ENCODE measurements around the gene KSR1. TPM values are rescaled to one million over a fixed set of nuclear protein-coding genes. Genes with fewer than 3 reads are reported as not detected.

Gene KSR1
- total RNA-seq, 1 donor: 6.5 TPM

GRCh38 chr17:27521281-27522027 is 65.2 kb downstream of the KSR1 start:
- Histone ChIP-seq H3K9me3 (ENCODE audit: low read depth, low read length) (no peaks in the 10 kb centered on the region), H3K4me3 (ENCODE audit: insufficient read depth, low read length) (no peak overlapping the region), H3K36me3 (ENCODE audit: insufficient read depth, low read length) (no peaks in the 10 kb centered on the region), H4K20me1 (ENCODE audit: insufficient read depth, low read length) (peaks cover 24% of the 10 kb centered on the region), H3K79me2 (ENCODE audit: insufficient read depth, low read length) (no peaks in the 10 kb centered on the region), H3K4me1 (ENCODE audit: insufficient read depth, low read length) (no peaks in the 10 kb centered on the region), H3K27ac (ENCODE audit: low read depth, low read length) (no peak overlapping the region), H3K27me3 (ENCODE audit: insufficient read depth, low read length) (peaks cover 17% of the 10 kb centered on the region), H2AFZ (ENCODE audit: low read length) (no peak overlapping the region), H3K4me2 (ENCODE audit: insufficient read depth, low read length) (no peak overlapping the region)
- TF ChIP-seq, protein P1, sequence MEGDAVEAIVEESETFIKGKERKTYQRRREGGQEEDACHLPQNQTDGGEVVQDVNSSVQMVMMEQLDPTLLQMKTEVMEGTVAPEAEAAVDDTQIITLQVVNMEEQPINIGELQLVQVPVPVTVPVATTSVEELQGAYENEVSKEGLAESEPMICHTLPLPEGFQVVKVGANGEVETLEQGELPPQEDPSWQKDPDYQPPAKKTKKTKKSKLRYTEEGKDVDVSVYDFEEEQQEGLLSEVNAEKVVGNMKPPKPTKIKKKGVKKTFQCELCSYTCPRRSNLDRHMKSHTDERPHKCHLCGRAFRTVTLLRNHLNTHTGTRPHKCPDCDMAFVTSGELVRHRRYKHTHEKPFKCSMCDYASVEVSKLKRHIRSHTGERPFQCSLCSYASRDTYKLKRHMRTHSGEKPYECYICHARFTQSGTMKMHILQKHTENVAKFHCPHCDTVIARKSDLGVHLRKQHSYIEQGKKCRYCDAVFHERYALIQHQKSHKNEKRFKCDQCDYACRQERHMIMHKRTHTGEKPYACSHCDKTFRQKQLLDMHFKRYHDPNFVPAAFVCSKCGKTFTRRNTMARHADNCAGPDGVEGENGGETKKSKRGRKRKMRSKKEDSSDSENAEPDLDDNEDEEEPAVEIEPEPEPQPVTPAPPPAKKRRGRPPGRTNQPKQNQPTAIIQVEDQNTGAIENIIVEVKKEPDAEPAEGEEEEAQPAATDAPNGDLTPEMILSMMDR (IDR thresholded peaks at IDR 0.05; ENCODE audit: extremely low read depth, low read depth, low read length): no peak
- no peak for DNase-seq (ENCODE audit: insufficient read length, low spot score, missing footprints)

DNA sequence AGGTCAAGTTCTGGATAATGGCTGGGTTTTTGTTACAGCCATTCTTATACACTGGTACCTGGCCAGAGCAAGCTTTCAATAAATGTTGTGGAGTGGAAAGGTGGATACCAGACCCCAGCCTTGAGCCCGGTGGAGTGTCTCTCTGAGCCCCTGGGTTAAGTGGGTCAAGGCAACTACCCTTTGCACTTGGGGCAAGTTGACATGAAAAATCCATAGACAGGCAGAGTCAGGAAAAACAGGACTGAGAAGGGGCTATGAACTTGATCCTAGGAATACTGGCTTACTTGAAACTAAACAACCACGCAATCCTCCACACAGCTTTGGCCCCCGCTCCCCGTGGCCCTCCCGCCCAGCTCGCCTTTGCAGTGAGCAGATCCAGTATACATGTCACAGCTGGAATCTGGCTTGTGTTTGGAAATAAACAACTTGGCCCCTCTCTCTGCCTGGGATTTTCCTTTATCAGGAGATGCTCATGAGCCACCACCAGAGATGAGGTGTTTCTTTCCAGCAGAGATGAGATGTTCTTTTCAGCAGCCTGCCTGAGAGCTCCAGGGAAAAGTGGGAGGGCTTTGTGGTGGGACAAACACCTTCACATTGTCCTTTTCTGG is 65.9 kb downstream of the KSR1 start:
- H3K9me3 ChIP-seq (ENCODE audit: low read depth, low read length): no peaks in the 10 kb centered on the region
- TF ChIP-seq, protein P1 (IDR thresholded peaks at IDR 0.05; ENCODE audit: extremely low read depth, low read depth, low read length): no peak
- DNase-seq (ENCODE audit: insufficient read length, low spot score, missing footprints): no peak
- H3K4me2 ChIP-seq (ENCODE audit: insufficient read depth, low read length): no peak overlapping the region
- H3K27ac ChIP-seq (ENCODE audit: low read depth, low read length): no peak overlapping the region
- peaks cover 24% of the 10 kb centered on the region for H4K20me1 ChIP-seq (ENCODE audit: insufficient read depth, low read length)
- no peaks in the 10 kb centered on the region for H3K36me3 ChIP-seq (ENCODE audit: insufficient read depth, low read length)
- no peaks in the 10 kb centered on the region for H3K4me1 ChIP-seq (ENCODE audit: insufficient read depth, low read length)
- H3K27me3 ChIP-seq (ENCODE audit: insufficient read depth, low read length): peaks cover 15% of the 10 kb centered on the region
- no peak overlapping the region for H3K4me3 ChIP-seq (ENCODE audit: insufficient read depth, low read length)
- no peak overlapping the region for H2AFZ ChIP-seq (ENCODE audit: low read length)
- H3K79me2 ChIP-seq (ENCODE audit: insufficient read depth, low read length): no peaks in the 10 kb centered on the region

DNA sequence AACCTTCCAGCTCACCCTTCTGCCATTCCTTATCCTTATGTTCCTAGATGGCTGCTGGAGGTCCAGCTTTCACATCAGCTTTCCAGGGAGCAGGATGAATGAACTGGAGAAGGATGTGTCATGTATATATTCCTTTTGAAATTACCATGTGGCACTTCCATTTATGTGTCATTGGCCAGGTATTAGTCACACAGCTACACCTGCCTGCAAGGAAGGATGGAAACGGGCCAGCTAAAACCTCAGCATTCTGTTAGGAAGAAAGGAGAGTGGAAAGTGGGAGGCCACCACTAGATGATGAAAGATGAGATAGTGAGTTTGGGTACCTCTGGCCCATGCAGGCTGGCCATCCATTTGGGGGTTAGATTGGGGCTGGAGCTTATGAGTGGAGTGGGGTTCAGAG is 67.5 kb downstream of the KSR1 start:
- DNase-seq (ENCODE audit: insufficient read length, low spot score, missing footprints): no peak
- Histone ChIP-seq H3K79me2 (ENCODE audit: insufficient read depth, low read length) (no peaks in the 10 kb centered on the region), H4K20me1 (ENCODE audit: insufficient read depth, low read length) (peaks cover 14% of the 10 kb centered on the region), H3K4me1 (ENCODE audit: insufficient read depth, low read length) (no peaks in the 10 kb centered on the region), H3K4me3 (ENCODE audit: insufficient read depth, low read length) (no peak overlapping the region), H3K27me3 (ENCODE audit: insufficient read depth, low read length) (peaks cover 13% of the 10 kb centered on the region), H3K9me3 (ENCODE audit: low read depth, low read length) (no peaks in the 10 kb centered on the region), H3K27ac (ENCODE audit: low read depth, low read length) (no peak overlapping the region), H3K4me2 (ENCODE audit: insufficient read depth, low read length) (no peak overlapping the region), H2AFZ (ENCODE audit: low read length) (no peak overlapping the region), H3K36me3 (ENCODE audit: insufficient read depth, low read length) (no peaks in the 10 kb centered on the region)
- TF ChIP-seq, protein P1 (IDR thresholded peaks at IDR 0.05; ENCODE audit: extremely low read depth, low read depth, low read length): no peak

DNA sequence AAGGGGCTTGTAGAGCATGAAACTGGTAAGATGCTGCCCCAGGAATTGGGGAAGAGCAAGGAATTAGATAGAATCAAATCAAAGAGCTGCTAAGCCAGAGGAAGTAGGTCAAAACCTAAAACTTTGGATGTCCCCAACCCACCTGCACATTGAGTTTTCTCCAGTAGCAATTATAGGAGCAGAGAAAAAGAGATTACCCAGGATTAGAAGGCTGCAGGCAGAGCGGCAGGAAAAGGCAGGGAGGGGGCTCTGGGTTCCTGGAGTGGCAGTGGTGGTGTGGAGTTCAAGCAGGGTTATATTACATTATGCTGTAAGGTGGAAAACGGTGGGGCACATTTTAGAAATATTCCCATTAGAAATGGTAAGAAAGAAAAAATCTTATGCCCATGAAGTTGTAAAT is 68.3 kb downstream of the KSR1 start:
- DNase-seq (ENCODE audit: insufficient read length, low spot score, missing footprints): no peak
- Histone ChIP-seq H3K79me2 (ENCODE audit: insufficient read depth, low read length) (no peaks in the 10 kb centered on the region), H3K4me3 (ENCODE audit: insufficient read depth, low read length) (no peak overlapping the region), H3K27me3 (ENCODE audit: insufficient read depth, low read length) (peaks cover 13% of the 10 kb centered on the region), H2AFZ (ENCODE audit: low read length) (no peak overlapping the region), H3K9me3 (ENCODE audit: low read depth, low read length) (no peaks in the 10 kb centered on the region), H4K20me1 (ENCODE audit: insufficient read depth, low read length) (peaks cover 8% of the 10 kb centered on the region), H3K27ac (ENCODE audit: low read depth, low read length) (no peak overlapping the region), H3K4me1 (ENCODE audit: insufficient read depth, low read length) (no peaks in the 10 kb centered on the region), H3K4me2 (ENCODE audit: insufficient read depth, low read length) (no peak overlapping the region), H3K36me3 (ENCODE audit: insufficient read depth, low read length) (no peaks in the 10 kb centered on the region)
- TF ChIP-seq, protein P1 (IDR thresholded peaks at IDR 0.05; ENCODE audit: extremely low read depth, low read depth, low read length): no peak

Data from osteoblast (primary cell).